ENCODE measurements around the gene CFAP298.

GRCh38 chr21:32602099-32602498 is 10.1 kb downstream of the CFAP298 start:
- TF ChIP-seq CTCF (IDR thresholded peaks at IDR 0.05) (no peak), POLR2A (IDR thresholded peaks at IDR 0.05) (no peak)
